SHP77 treated with DMSO at 0.1 percent for 48 hours (cell line): Measurements from ENCODE around the gene LSAMP.
"Not testable (repeated sequence)": the region's sequence is repeated elsewhere in the genome, so short reads cannot be mapped to it uniquely, and the experiment has no call there.

ENCODE experiments used
- DNase-seq: peaks from one replicate; lab custom pipeline; 2025; lab: John Stamatoyannopoulos, UW

Gene LSAMP

DNA sequence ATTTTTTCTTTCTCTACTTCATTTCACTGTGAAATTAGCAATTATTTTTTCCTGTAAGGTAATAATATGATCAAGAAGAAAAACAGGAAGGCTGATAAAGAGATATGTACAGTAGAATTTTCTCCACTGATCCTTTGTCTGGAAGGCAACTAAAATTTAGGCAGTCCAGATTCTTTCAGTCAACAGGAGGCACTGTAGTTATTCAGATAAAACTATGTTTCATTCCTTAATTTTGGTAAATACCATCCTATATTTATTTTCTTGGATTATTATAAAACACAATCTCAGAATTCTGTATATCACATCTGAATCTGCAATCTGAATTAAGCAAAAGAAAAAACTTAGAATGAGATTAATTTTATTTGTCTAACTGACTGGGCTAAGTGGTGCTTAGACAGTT is 343.2 kb downstream of the LSAMP start:
- no peak for DNase-seq

DNA sequence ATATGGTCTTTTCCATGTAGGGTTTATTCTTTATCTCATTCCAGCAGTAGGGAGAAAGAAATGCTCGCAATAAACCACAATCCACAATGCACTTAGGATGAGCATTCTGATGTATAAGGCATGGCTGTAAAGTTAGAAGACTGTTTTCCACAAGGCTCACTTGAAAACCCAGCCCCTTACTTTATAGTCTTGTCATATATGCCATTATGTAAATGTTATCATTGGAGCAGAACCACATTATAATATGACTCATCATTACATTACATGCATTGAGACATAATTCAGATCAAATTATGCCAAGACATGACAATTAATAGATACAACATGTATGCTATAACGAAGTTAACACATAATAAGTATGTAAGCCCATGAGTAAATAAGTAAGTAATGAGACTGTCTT is 348.1 kb downstream of the LSAMP start:
- DNase-seq, result no peak

DNA sequence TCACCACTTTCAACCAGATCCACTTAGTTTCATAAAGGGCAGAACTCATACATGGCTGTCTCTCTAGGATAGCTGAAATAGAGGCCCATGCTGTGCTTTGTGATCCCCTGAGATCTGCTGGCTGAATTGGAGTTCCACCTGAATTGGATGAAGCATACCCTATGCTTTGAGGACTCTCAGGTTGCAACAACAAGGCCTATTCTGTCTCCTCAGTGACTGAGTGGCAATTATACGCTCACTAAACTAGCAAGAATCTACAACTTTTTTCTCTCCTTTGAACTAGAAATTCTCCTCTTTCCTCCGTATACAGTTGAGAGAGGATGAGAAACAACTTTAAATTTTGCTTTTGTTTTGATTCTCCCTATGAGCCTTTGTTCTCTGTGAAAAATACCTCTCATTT is 348.7 kb downstream of the LSAMP start:
- no peak for DNase-seq

DNA sequence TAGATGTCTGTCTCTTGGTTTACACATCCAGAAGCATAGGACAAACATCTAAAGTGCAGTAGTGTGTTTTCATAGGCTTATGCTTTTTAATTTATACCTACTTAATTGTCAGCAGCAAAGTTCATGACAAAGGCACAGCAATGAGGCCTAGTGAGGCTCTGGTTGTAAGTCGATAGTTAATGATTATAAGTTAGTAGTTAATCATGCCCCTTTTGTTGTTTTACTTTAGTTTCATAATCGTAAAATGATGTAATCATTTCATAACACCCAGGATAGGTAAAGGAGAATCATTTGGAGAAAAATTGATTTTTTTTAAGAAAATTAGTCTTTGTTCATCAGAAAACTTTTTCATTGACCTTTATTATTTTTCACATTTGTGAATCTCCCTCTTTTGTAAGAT is 351.9 kb downstream of the LSAMP start:
- no peak for DNase-seq

DNA sequence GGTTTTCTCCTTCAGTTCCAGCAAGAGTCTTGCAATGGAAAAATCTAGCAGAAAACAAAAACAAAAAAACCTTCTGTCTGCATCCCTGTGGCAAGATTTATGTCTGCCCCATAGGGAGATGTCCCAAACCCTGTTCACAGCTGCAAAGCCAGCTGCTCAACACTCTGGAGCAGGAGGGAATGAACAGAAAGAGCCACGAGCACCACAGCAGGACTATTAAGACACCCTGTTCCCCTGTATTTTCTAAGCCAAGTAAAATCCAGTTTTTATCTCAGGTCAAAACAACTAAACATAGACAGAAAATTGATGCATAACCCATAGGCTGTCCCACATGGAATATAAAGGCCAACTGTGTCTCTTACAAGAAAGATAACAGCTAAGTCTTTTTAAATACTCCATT is 357.9 kb downstream of the LSAMP start:
- DNase-seq, result no peak

DNA sequence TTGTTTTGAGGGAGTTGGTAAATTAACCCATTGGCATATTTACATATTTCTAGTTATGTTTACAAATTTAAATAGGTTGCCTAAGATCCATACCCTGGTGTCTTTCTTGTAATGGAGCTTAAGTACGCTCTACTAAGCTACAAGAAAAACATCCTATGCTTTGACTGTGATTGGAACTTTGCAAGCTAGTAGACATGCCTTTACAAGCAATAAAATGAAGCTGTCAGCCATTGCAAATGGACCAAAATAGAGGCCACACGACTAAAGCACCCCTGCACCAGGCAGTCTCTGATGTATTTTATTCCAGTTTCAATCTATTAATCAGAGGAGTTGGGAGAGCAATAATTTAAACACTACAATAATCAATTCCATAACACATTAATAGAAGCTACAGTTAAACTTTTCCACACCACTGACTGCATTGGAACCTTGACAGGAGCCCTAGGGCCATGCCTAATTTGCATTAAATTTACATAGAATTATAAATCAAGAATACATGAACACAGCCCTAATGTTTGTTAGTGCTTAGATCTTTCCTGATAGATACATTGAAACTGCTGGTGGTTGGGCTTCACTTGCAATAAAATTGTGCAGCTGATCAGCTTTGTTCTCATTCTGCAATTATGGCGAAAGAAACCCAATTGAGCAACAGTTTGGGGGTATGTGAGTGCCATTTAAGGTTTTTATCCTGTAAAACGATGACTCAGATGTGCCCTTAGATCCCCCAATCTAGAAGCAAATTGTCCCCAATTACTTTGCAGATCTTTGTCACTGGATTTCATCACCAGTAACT is 360.1 kb downstream of the LSAMP start:
- no peak for DNase-seq

DNA sequence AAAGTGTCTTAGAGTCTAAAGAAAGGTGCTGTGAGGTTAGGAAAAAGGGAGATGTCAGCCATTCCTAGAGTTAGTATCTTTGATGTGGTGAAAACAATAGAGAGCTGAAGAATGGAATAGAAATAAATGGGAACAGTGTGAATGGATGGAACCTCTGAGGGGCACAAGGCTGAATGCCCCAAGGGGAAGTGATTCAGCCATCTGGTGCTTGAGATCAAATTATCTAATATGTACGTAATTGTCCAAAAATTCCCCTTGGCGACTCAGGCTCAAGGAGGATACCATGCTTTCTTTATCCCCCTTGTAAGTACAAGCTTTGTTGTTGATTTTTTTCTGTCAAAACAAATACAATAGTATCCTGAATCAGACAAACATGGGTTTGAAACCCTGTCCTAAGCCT is 361.6 kb downstream of the LSAMP start:
- DNase-seq, result no peak

DNA sequence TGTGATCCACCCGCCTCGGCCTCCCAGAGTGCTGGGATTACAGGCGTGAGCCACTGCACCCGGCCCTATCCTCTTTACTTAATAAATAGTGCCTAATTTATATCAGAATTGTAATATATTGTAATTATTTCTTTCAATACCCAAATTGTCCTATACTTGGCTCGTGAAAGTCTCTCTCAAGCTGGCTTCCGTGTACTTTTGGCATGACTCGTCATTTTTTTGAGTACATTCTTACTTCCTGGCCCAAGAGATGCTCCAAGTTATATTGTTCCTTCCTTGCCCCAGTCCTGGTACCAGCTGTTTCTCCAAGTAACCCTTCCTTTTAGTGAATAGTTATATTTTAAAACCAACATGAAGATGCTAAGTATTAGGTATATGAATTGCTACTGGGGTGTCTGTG is 366.7 kb downstream of the LSAMP start:
- DNase-seq, result no peak

DNA sequence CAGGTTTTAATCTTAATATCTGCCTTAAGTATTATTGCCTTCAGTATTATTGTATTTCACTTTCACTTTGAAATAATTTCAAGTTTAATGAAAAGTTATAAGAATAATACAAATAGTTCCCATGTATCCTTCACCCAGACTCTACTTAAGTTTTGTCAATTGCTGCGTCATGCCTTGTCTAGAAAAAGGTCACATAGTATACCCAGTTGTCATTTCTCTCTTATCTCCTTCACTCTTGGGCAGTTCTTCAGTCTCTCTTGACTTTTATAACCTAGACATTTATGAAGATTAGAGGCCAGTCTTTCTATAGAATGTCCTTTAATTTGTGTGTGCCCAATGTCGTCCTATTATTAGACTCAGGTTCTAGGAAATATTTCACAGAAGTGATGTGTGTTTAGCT is 367.7 kb downstream of the LSAMP start:
- no peak for DNase-seq

DNA sequence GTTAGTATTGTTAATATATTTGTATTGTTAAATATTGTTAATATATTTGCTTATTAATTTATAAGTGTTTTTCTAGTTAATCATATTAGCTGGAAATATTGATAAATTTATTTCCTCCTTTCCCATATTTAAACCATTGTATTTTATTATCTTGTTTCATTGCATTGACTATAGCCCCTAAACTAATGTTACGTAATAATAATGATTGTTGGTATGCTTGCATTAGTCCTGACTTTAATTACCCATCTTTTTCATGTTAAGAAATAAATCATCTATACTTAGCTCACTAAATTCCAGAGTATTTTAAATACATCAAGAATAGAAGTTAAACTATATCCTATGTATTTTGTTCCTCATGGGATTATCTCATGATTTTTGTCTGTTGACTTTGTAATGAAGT is 368.2 kb downstream of the LSAMP start:
- DNase-seq, result no peak

DNA sequence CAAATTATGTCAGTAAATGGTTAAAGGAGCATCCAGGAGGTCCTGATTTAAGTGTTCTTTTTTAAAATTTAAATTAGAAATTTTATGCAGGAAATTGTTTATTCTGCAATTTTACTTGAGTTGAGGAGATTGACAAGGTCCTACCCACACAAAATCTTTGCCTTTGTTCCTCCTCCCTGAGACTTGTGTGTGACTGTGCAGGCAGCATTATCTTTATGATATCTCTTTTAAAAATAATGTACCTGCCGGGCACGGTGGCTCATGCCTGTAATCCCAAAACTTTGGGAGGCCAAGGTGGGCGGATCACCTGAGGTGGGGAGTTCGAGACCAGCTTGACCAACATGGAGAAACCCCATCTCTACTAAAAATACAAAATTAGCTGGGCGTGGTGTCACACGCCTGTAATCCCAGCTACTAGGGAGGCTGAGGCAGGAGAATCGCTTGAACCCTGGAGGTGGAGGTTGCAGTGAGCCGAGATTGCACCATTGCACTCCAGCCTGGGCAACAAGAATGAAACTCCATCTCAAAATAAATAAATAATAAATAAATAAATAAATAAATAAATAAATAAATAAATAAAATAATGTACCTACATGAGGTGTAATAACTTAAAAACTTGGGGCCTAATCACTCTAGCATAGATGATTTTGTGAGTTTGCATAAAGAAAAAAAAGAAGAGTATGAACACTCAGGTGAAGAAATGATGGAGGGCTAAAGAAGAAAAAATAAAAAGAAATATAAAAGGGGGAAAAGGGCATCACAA is 374.6 kb downstream of the LSAMP start:
- DNase-seq, result not testable (repeated sequence)

DNA sequence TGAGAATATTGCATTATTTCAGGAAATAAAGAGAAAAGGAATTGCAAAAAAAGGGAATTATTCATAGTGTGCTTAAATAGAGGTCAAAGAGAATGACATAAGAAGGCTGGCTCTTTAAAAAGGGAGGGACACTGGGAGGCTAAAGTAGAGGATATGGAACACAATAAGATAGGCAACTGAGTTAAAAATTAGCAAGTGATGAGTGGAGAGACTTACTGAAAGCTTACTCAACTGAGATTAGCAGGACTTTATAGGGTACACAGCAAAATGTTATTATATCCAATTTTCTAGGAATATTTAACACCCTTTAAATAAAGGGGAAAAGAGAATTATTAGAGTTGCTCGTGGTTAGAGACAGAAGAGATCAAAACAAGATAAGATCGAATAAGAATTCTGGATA is 375.2 kb downstream of the LSAMP start:
- DNase-seq, result no peak

DNA sequence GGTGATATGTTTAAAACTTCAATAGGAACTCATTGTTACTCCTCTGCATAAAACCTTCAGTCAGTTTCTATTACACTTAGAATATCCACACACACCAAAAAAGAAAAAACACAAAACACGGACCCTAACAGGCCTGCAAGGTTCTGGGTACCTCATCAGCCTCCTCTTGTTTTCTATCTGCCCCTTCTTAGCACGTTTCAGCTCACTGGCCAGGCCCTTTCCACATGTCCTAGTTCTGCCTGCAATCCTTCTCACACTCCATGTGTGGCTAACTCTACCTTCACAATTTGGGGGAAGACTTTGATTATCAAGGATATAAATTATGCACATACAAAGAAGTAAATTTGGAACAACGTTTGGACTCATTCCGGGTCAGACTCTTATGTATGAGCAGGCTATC is 376.3 kb downstream of the LSAMP start:
- no peak for DNase-seq

DNA sequence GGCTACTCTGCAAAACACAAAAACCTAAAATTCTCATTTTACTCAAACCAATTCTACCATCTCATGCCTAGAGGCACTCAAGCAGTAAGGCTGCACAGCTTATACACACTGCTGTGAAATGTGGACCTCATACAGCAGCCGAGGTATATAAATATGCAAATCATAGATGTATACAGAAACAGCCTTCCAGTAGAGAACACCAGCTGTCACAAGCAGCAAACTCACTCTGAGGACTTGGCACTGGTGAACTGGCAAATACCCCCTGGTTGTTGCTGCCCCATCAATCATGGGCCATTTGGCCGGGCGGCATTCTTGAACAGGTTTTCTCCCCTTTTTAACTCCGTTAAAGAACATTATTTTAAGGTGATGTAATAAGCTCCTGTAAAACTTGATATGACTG is 378.0 kb downstream of the LSAMP start:
- no peak for DNase-seq

DNA sequence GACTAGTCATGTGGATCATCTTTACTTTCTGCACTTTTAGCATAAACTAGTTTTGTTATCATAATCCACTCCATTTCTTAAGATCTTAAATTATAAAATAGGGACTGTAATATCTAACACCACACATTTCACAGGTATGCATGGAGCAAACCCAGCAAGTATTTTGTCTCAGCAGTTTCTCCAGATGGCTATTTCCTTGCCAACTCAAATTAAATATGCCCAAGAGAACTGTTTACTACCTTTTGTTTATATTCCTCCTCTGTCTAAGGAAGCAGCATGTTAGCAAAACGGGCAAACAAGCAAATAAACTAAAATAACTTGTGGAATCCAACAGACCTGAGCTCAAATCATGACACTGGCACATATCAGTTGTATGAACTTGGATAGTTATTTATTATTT is 379.8 kb downstream of the LSAMP start:
- DNase-seq, result no peak

DNA sequence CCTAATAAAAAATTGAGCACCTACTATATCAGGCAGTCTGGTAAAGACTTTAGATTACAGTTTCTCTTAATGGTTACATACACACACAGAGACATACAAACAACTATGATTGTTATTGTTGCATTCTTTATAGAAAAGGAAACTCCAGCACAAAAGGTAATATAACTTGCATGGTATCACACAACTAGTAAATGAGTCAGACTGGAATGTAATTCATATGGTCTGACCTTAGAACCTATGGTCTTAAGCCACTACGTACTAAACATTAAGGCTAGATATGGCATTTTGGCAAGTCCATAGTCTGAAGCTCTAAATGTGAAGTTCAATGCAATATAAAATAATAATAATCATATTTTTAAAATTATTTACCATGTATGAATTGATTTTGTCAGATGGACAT is 380.6 kb downstream of the LSAMP start:
- no peak for DNase-seq

DNA sequence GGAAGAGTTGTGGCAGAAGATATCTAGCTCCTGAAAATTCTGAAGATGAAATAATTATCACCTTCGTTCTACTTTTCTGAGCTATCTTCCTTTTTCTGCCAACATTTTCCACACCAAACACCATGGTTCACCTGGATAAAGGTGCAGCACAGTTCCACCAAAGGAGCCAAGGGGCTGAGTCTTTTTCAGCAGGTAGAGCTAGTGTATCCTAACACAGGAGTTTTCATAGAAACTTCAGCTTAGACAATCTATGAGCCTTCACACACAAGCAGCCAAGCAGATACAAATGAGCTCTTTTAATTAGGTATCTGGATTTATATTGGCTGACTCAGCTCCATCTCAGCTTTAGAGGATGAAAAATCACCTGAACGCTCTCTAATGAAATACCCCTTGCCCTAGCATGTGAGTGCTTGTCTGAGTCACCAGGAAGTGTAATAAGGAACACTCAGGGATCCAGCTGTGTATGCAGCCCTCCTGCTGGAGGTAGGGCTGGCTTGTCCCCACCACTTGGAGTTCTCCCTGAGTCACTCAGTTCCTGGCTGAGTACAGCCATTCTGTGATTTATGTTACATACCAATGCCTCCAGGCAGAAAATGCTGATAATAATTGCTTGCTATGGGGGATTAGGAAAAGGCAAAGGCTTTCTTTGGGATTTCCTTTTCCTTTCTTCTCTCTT is 385.7 kb downstream of the LSAMP start:
- DNase-seq, result no peak

DNA sequence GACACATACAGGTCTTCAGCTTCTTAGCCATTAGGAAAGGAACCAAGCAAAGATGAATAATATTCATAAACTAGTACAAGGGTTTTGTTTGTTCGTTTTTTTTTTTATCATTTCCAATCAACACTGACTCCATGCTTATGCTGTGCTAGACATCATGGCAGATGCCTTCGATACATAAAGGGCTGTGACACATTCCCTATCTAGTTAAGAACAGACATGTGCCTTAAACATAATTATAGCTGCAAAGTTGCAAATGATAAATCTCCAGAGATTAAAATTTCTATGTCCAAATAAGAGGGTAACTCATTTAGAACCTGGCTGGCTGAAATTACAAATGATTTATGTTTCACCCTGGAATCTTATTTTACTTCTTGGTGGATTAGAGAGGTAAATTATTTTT is 386.4 kb downstream of the LSAMP start:
- DNase-seq, result no peak

DNA sequence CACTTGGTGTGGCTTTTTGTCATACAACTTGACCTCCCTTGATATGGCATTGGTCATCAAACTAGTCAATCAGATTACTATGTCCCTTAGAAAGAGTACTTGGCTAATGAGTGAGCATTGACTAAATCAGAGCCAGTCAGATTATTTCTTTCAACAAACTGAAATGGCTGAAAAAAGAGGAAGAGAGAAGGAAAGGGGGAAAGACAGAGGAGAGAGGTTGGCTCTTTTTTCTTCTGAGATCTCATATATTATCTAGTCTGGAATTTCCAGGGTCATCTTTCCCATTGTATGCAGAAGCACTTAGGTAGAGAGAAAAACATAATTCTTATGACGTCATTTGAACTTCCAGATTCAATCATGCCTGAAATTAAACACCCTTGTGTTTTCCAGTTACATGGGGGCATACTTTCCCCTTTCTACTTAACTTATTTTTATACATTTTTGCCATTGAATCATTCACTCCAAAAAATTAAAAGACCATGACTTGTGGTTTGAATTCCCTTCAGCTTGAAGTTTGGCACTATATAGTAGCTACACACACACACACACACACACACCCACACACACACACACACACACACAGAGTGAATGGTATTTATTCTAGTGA is 387.8 kb downstream of the LSAMP start:
- DNase-seq, result no peak

DNA sequence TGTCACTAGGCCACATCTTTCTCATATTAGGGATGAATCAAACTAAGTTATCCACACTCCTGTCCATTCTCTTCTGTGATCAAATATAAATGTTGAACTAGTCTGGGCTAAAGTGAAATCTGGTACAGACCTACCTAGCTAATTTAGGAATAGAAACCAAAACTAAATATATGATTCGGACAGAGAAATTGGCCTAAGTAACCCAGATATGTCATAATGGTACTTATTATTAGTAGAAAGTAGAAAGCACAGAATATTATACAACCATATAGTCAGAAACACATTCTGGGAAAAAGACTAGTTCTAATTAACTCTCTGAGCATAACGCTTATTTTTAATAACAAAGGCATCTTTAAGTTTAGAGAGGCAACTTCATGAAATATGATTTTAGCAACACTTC is 389.0 kb downstream of the LSAMP start:
- DNase-seq, result no peak

DNA sequence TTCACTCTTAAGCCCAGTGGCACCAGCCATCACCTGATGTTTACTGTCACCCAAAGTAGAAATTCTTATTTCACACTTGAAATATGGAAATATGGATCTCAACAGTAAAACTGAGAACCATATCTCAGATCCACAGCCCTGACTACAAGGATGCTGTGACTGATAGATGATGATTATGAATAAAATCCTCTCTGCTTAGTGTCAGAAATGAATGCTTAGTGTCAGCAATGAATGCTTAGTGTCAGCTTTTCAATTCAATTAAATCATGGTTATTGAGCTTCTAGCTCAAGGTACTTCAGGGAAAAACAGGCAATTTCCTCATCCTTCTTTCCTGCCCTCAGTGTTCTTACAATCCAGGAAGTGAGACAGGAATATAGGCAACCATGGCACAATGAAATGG is 392.3 kb downstream of the LSAMP start:
- no peak for DNase-seq

DNA sequence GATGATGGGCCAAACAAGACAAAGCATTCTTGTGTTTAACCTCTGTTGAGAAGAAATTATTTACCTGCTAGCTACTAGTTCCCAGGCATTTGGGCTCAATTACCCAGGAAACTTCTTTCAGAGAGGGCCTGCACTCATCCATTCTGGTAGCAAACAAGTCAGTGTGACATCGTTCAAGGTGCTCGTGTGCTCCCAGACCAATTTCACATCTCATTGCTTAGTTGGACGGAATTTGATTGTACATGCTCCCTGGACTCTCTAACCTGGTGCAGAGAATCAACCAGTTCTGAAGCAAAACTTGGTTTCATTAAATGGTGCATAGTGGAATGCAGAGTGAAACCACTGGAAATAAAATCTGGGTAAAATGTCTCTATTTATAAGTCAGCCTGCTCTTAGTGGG is 392.7 kb downstream of the LSAMP start:
- no peak for DNase-seq

DNA sequence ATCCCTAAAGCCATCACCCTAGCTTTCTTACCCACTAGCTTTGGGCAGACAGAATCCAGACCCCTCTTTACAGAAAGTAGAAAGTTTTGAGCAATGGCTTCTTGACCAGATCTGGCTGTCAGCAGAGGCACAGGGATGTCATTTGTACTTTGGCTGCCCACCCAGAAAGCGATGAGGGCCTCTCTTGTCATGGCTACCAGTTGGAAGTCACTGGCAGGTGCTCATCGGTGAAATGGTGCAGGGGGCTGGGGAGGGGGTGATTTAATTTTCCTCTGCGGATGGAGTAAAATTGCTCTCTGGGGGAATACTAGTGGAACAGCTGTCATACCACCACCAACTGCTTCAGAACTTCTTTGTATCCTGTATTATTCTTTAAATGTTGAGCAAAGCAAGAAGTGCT is 393.7 kb downstream of the LSAMP start:
- no peak for DNase-seq
